ENCODE results near the gene CIB2.

Gene CIB2

GRCh38 chr15:78107471-78107870, 23.8 kb downstream of the CIB2 start:
- no peak for DNase-seq (ENCODE audit: low read depth)

- no peak for DNase-seq (ENCODE audit: low read depth)
These were observed 25.6 kb downstream of the CIB2 start for GRCh38 chr15:78105476-78106241.

GRCh38 chr15:78104566-78105475, 26.4 kb downstream of the CIB2 start:
- no peak for DNase-seq (ENCODE audit: low read depth)

- no peak for DNase-seq (ENCODE audit: low read depth)
These were observed 27.1 kb downstream of the CIB2 start for GRCh38 chr15:78104119-78104479.

- no peak for DNase-seq (ENCODE audit: low read depth)
These were observed 27.7 kb downstream of the CIB2 start for GRCh38 chr15:78103406-78104118.

- no peak for DNase-seq (ENCODE audit: low read depth)
These were observed 28.5 kb downstream of the CIB2 start for GRCh38 chr15:78102741-78103140.

- DNase-seq (ENCODE audit: low read depth) = no peak
These were observed 29.0 kb downstream of the CIB2 start for GRCh38 chr15:78102211-78102610.

- no peak for DNase-seq (ENCODE audit: low read depth)
These were observed 29.7 kb downstream of the CIB2 start for GRCh38 chr15:78101423-78102105.

GRCh38 chr15:78100886-78101285, 30.4 kb downstream of the CIB2 start:
- DNase-seq (ENCODE audit: low read depth) = no peak

- DNase-seq (ENCODE audit: low read depth) = no peak
These were observed 33.0 kb downstream of the CIB2 start for GRCh38 chr15:78098131-78098755.

GRCh38 chr15:78097667-78098066, 33.6 kb downstream of the CIB2 start:
- DNase-seq (ENCODE audit: low read depth) = no peak

GRCh38 chr15:78093242-78094020, 37.8 kb downstream of the CIB2 start:
- no peak for DNase-seq (ENCODE audit: low read depth)

GRCh38 chr15:78092261-78093041, 38.8 kb downstream of the CIB2 start, which contains the start of gene SH2D7:
TSS of gene SH2D7 (plus strand) at chr15:78092561. CDS start at chr15:78092585, 24 bp downstream.
- no peak for DNase-seq (ENCODE audit: low read depth)

GRCh38 chr15:78090422-78091063, 40.7 kb downstream of the CIB2 start:
- DNase-seq (ENCODE audit: low read depth) = no peak

- no peak for DNase-seq (ENCODE audit: low read depth)
These were observed 42.5 kb downstream of the CIB2 start for GRCh38 chr15:78088773-78089080.

GRCh38 chr15:78087951-78088772, 43.1 kb downstream of the CIB2 start:
- DNase-seq (ENCODE audit: low read depth) = no peak

GRCh38 chr15:78085928-78086327, 45.3 kb downstream of the CIB2 start:
- no peak for DNase-seq (ENCODE audit: low read depth)

GRCh38 chr15:78084449-78084750, 46.8 kb downstream of the CIB2 start:
- DNase-seq (ENCODE audit: low read depth) = no peak

Measured in T-helper 22 cell (primary cell).